HG03442 (cell line): ENCODE results near the gene PLCB2.

ENCODE experiments used
- ATAC-seq: cut with Tn5 transposase; IDR thresholded peaks from one replicate; pipeline ENCODE4 v1.9.1; 2021; ENCODE audit warnings: mild to moderate bottlenecking, moderate library complexity; ENCODE audit not compliant: unreplicated experiment

Gene PLCB2

GRCh38 chr15:40307421-40308211 is at the start of gene PLCB2:
PLCB2 (minus strand) TSS chr15:40307935; CDS start chr15:40307672, 263 bp downstream.
- no peak for ATAC-seq

- ATAC-seq = no peak
Measured at GRCh38 chr15:40357246-40357645, 49.5 kb upstream of the PLCB2 start.

GRCh38 chr15:40355976-40356585 is 48.3 kb upstream of the PLCB2 start:
- no peak for ATAC-seq

GRCh38 chr15:40354408-40355171 is 46.9 kb upstream of the PLCB2 start:
- no peak for ATAC-seq

- no peak for ATAC-seq
Measured at GRCh38 chr15:40353697-40354096, 46.0 kb upstream of the PLCB2 start.

GRCh38 chr15:40352281-40352901 is 44.7 kb upstream of the PLCB2 start:
- no peak for ATAC-seq

- no peak for ATAC-seq
Measured at GRCh38 chr15:40349163-40349562, 41.4 kb upstream of the PLCB2 start.

- no peak for ATAC-seq
Measured at GRCh38 chr15:40348474-40348870, 40.7 kb upstream of the PLCB2 start.

GRCh38 chr15:40347559-40348473 is 40.1 kb upstream of the PLCB2 start:
- no peak for ATAC-seq

- ATAC-seq = no peak
Measured at GRCh38 chr15:40346579-40347558, 39.1 kb upstream of the PLCB2 start.

GRCh38 chr15:40345867-40346578 is 38.3 kb upstream of the PLCB2 start:
- ATAC-seq = no peak

- ATAC-seq = no peak
Measured at GRCh38 chr15:40345225-40345866, 37.6 kb upstream of the PLCB2 start.

- no peak for ATAC-seq
Measured at GRCh38 chr15:40344631-40345120, 36.9 kb upstream of the PLCB2 start.

GRCh38 chr15:40344217-40344616 is 36.5 kb upstream of the PLCB2 start:
- ATAC-seq = no peak

GRCh38 chr15:40343512-40343911 is 35.8 kb upstream of the PLCB2 start:
- ATAC-seq = no peak

GRCh38 chr15:40342416-40343320 is 34.9 kb upstream of the PLCB2 start:
- ATAC-seq = no peak
